Neural progenitor cell (in vitro differentiated cells): ENCODE data around the gene ZMYND11.

Source experiments
- EZH2 ChIP-seq: fragments of 200-600 bp; sonication (generic); IDR thresholded peaks from 2 replicates; pipeline ENCODE4 v1.6.1; 2017; ENCODE audit warnings: antibody characterized with exemption, mild to moderate bottlenecking, moderate library complexity
- TF ChIP-seq, protein P1 (sequence below): fragments of 200-600 bp; sonication (generic); IDR thresholded peaks from 2 replicates; pipeline ENCODE4 v1.5.1; 2017; ENCODE audit warnings: antibody characterized with exemption, mild to moderate bottlenecking

DNA sequence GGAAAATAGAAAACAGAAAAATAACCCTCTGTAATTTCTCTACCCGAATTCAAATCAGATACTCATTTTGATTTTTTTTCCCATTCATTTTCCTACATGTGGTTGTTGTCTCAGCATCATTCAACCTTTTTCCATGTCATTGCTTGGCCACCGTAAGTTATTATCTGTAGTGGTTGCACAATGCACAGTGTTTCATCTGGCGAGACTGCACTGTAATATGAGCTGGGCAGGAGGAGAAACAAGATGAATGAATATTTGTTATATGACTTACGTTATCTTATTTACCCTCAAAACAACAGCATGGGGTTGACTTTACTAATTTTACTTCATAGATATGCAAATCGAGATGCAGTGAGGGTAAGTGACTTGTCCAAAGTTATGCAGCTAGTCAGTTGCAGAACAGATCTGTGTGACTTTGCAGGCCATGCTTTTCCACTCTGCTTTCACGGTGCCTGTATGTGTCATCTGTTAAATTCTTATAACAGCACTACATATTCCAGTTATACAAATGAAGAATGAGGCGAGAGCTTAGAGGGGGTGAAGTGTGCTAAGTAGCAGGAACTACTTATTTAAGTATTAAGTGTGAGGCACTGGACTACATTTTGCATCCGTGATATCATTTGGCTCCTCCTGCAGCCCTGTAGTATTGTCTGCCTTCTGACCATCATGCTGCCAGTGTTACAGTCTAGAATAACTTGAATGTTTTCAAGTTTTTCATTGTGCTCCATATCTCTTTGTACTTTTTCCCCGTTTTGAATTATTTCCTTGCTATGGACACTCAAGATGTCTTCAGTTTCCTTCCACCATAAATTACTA lies 56.7 kb downstream of the ZMYND11 start:
- TF ChIP-seq, protein P1, sequence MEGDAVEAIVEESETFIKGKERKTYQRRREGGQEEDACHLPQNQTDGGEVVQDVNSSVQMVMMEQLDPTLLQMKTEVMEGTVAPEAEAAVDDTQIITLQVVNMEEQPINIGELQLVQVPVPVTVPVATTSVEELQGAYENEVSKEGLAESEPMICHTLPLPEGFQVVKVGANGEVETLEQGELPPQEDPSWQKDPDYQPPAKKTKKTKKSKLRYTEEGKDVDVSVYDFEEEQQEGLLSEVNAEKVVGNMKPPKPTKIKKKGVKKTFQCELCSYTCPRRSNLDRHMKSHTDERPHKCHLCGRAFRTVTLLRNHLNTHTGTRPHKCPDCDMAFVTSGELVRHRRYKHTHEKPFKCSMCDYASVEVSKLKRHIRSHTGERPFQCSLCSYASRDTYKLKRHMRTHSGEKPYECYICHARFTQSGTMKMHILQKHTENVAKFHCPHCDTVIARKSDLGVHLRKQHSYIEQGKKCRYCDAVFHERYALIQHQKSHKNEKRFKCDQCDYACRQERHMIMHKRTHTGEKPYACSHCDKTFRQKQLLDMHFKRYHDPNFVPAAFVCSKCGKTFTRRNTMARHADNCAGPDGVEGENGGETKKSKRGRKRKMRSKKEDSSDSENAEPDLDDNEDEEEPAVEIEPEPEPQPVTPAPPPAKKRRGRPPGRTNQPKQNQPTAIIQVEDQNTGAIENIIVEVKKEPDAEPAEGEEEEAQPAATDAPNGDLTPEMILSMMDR, result no peak
- no peak for TF ChIP-seq EZH2
